ENCODE measurements around the gene GALNT16. TPM values are rescaled to one million over a fixed set of nuclear protein-coding genes. Genes with fewer than 3 reads are reported as not detected.

GALNT16 gene
- polyA plus RNA-seq, 1 experiment, result 1.7 TPM

DNA sequence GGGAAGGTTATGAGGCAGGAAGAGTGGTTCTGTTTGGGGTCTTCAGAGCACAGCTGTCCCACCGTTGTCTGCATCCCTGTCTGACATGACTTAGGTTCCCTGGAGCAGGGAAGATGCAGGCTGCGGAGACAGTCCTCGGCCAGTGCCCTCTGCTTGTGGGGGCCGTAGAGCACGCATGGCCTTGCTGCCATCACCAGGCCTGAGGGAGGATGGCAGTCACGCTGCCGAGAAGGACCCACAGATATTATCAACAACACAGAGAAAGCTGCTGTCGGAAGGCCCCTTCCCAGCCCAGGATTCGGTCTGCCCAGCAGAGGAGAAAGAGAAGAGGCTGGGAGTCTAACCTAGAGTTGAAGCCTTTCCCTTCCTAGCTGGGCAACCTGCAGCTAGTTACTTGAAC, 103.1 kb downstream of the GALNT16 start:
- no peak for DNase-seq (ENCODE audit: low read depth)
- ChIA-PET POLR2A (no interaction called here), CTCF (interaction anchor here (0.7 to 3.8 kb wide), 14 partner anchors 9 to 232 kb away, joined by 3 to 29 read pairs (median 5); no protein-coding TSS in a partner anchor)
- Histone ChIP-seq H3K36me3 (ENCODE audit: control insufficient read depth, insufficient read depth, low read length) (no peaks in the 10 kb centered on the region), H3K27me3 (ENCODE audit: control insufficient read depth, insufficient read depth, low read length) (no peaks in the 10 kb centered on the region; the same call in 1 of the 2 replicates), H3K4me3 (ENCODE audit: low read depth, low read length) (no peak overlapping the region)
- TF ChIP-seq, protein P1, sequence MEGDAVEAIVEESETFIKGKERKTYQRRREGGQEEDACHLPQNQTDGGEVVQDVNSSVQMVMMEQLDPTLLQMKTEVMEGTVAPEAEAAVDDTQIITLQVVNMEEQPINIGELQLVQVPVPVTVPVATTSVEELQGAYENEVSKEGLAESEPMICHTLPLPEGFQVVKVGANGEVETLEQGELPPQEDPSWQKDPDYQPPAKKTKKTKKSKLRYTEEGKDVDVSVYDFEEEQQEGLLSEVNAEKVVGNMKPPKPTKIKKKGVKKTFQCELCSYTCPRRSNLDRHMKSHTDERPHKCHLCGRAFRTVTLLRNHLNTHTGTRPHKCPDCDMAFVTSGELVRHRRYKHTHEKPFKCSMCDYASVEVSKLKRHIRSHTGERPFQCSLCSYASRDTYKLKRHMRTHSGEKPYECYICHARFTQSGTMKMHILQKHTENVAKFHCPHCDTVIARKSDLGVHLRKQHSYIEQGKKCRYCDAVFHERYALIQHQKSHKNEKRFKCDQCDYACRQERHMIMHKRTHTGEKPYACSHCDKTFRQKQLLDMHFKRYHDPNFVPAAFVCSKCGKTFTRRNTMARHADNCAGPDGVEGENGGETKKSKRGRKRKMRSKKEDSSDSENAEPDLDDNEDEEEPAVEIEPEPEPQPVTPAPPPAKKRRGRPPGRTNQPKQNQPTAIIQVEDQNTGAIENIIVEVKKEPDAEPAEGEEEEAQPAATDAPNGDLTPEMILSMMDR (IDR thresholded peaks at IDR 0.05; ENCODE audit: insufficient read depth, low read depth, low read length), result peak; percentile 66

DNA sequence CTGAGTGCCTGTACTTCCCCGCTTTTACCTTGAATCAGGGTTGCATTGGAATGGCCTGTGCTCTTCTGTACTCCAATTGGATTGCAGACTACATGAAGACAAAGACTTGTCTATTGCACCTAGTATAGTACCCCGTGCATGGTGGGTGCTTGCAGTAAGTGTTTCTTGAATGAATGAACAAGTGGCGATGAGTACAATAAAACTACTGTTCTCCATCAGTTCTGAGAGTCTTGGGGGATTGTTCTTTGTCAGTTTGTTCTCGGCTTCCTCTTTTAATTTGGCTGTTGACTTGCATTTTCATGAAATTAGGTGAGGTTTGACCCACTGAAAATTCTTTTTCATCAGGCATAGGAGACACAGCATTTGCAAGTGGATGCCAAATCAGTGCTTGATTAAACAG, 104.0 kb downstream of the GALNT16 start:
- POLR2A ChIA-PET, result no interaction called here
- CTCF ChIA-PET, result interaction anchor here (0.7 to 3.8 kb wide), 7 partner anchors 10 to 227 kb away, joined by 3 to 29 read pairs (median 5); no protein-coding TSS in a partner anchor

DNA sequence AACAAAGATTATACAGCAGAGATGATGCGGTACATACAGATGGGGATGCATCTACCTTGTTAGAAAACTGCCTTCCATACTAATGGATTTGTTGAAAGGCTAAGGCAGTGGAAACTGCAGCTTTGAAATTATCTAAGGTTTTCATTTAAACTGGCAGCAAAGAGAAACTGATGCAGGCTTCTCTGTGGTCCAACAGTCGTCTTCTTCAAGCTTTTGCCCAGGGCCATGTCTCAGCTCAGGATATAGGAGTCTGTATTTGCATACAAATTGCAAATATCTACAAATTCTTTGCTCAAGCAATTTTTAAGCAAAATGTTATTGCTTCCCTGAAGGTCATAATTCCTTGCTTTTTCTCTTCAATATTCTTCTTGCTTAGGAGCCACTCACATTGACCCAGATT, 104.4 kb downstream of the GALNT16 start:
- ChIA-PET POLR2A (no interaction called here), CTCF (interaction anchor here (0.5 to 3.8 kb wide), 3 partner anchors 99 to 194 kb away, joined by 3 to 29 read pairs (median 3); no protein-coding TSS in a partner anchor)
- H3K4me3 ChIP-seq (ENCODE audit: low read depth, low read length), result no peak overlapping the region
- H3K27me3 ChIP-seq (ENCODE audit: control insufficient read depth, insufficient read depth, low read length), result no peaks in the 10 kb centered on the region
- H3K36me3 ChIP-seq (ENCODE audit: control insufficient read depth, insufficient read depth, low read length), result no peaks in the 10 kb centered on the region
- no peak for DNase-seq (ENCODE audit: low read depth)
- TF ChIP-seq, protein P1 (IDR thresholded peaks at IDR 0.05; ENCODE audit: insufficient read depth, low read depth, low read length), result no peak

More for the DNA sequence above, 104.0 kb downstream of the GALNT16 start:
- no peaks in the 10 kb centered on the region; the same call in 1 of the 2 replicates for H3K27me3 ChIP-seq (ENCODE audit: control insufficient read depth, insufficient read depth, low read length)
- H3K4me3 ChIP-seq (ENCODE audit: low read depth, low read length), result no peak overlapping the region
- H3K36me3 ChIP-seq (ENCODE audit: control insufficient read depth, insufficient read depth, low read length), result no peaks in the 10 kb centered on the region
- DNase-seq (ENCODE audit: low read depth), result no peak
- TF ChIP-seq, protein P1 (IDR thresholded peaks at IDR 0.05; ENCODE audit: insufficient read depth, low read depth, low read length), result no peak

DNA sequence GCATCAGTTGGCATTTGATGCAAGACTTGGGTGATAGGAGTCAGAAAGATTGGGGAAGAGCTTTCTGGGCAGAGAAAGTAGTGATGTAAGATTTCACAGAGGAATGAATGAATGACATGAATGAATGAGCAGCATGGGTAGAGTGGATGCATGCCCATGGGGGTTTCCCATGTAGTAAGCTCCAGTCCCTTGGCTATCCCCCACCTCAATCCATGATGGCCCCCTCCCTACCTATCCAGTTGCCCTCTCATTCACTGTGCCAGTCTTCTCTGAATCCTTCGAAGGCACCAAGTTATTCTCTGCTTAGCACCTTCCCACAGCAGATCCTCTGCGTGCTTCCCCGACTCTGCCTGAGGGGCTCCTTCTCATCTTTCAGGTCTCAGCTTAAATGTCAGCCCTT, 106.1 kb downstream of the GALNT16 start:
- TF ChIP-seq, protein P1 (IDR thresholded peaks at IDR 0.05; ENCODE audit: insufficient read depth, low read depth, low read length), result no peak
- POLR2A ChIA-PET, result no interaction called here
- CTCF ChIA-PET, result interaction anchor here (1.1 to 2.2 kb wide), 4 partner anchors 10 to 237 kb away, joined by 3 to 5 read pairs (median 4); no protein-coding TSS in a partner anchor
- Histone ChIP-seq H3K36me3 (ENCODE audit: control insufficient read depth, insufficient read depth, low read length) (peaks cover 1% of the 10 kb centered on the region; the same call in 1 of the 2 replicates), H3K27me3 (ENCODE audit: control insufficient read depth, insufficient read depth, low read length) (no peaks in the 10 kb centered on the region), H3K4me3 (ENCODE audit: low read depth, low read length) (no peak overlapping the region)
- DNase-seq (ENCODE audit: low read depth), result no peak

DNA sequence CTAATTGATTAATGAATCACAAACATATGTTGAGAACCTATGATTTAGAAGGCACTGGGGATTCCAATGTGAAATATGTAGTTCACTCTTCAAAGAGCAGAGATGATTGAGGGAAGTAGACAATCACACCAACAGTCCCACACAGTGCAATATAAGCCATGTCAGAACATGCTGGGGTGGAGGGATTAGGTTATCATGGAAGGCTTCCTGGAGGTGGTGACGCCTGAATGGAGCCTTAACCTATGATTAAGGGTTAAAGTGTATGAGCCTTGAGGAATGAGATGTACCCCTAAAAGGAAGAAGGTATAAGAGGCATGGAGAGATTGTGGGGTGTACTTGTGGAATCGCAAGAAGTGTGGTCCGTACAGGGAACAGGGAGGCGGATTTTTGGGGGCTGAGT, 106.8 kb downstream of the GALNT16 start:
- DNase-seq (ENCODE audit: low read depth), result no peak
- Histone ChIP-seq H3K36me3 (ENCODE audit: control insufficient read depth, insufficient read depth, low read length) (peaks cover 1% of the 10 kb centered on the region; the same call in 1 of the 2 replicates), H3K4me3 (ENCODE audit: low read depth, low read length) (no peak overlapping the region), H3K27me3 (ENCODE audit: control insufficient read depth, insufficient read depth, low read length) (no peaks in the 10 kb centered on the region)
- ChIA-PET CTCF (interaction anchor here (1.0 to 2.2 kb wide), 3 partner anchors 10 to 73 kb away, joined by 3 to 5 read pairs (median 3); no protein-coding TSS in a partner anchor), POLR2A (no interaction called here)
- TF ChIP-seq, protein P1 (IDR thresholded peaks at IDR 0.05; ENCODE audit: insufficient read depth, low read depth, low read length), result no peak

All from BJ (cell line).